Choroid plexus epithelial cell (primary cell): ENCODE measurements around the gene CCDC171.

Experiments used
- DNase-seq: peaks from one replicate; pipeline ENCODE4 v3.0.0-alpha.2; 2010; ENCODE audit warnings: low read depth
- H3K4me3 ChIP-seq: 2 replicates; pipeline ENCODE4 v1.5.1; 2011; ENCODE audit warnings: low read depth, mild to moderate bottlenecking, control low read depth, low read length, moderate library complexity
- TF ChIP-seq, protein P1 (sequence below): conservative IDR thresholded peaks from 2 replicates; pipeline ENCODE4 v1.5.1; 2011; ENCODE audit warnings: low read depth, mild to moderate bottlenecking, control low read depth, inconsistent platforms, low read length, moderate library complexity

The CCDC171 gene

DNA sequence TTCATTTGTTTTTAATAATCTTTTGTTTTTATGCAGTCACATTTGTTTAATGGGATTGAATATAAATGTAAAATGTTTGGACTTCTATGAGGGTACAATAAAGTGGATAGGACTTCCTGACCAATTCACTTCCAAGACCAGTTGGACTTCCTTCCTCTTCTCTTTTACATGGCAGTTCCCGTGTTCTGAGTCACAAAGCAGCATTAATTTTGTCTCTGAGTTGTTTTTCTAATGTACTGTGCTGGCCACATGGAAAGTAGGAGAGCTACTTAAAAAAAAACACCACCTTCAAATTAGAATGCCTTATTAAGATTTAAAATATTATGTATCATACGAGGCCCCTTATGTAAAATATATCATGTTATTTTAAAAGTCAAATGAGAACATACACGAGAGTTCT, 87.3 kb downstream of the CCDC171 start:
- no peak overlapping the region for H3K4me3 ChIP-seq
- TF ChIP-seq, protein P1, sequence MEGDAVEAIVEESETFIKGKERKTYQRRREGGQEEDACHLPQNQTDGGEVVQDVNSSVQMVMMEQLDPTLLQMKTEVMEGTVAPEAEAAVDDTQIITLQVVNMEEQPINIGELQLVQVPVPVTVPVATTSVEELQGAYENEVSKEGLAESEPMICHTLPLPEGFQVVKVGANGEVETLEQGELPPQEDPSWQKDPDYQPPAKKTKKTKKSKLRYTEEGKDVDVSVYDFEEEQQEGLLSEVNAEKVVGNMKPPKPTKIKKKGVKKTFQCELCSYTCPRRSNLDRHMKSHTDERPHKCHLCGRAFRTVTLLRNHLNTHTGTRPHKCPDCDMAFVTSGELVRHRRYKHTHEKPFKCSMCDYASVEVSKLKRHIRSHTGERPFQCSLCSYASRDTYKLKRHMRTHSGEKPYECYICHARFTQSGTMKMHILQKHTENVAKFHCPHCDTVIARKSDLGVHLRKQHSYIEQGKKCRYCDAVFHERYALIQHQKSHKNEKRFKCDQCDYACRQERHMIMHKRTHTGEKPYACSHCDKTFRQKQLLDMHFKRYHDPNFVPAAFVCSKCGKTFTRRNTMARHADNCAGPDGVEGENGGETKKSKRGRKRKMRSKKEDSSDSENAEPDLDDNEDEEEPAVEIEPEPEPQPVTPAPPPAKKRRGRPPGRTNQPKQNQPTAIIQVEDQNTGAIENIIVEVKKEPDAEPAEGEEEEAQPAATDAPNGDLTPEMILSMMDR, result no peak
- no peak for DNase-seq

DNA sequence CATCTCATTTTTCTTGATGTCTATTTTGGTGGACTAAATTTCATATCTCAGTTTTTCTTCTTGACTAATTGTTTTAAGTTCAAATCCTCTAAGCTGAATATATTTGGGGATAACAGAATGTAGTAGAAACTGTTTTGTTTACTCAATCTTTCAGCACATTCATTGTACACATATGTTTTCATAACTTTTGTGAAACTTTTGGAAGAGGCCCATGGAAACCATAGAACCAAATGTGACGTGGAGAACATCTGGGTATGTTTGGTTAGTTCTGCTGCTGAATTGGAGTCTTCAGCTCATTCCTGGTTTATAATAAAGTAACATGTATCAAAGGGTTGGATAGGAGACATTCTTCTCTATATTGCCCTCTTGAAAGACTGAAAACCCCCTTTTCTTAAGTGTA, 88.4 kb downstream of the CCDC171 start:
- TF ChIP-seq, protein P1, result no peak
- DNase-seq, result peak; percentile 13

DNA sequence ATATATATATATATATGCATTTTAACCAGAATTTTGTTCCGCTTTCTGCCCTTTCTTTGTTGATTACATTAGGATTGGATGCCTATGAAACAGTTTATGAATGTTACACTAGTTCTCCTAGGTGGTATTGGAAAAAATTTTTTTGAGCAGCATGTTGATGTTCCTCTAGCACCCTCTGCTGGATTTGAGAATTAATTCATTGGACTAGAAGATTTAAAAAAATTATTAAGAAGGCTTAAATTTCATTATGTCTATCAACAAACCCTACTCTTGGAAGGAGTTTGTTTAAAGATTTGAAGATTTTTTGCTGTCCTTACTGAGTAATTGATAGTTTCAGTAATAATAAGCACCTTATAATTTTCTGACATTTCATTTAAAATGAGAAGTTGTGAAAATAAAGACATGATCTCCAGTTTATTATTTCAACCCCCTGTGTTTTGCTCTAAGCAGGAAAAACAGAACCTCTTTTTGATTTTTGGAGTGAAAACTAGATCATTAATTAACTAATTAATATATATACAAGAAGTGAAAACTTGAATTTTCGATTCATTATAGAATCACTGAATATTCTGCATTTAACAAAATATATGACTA, 89.6 kb downstream of the CCDC171 start:
- H3K4me3 ChIP-seq, result no peak overlapping the region
- TF ChIP-seq, protein P1, result peak; percentile 64
- DNase-seq, result peak; percentile 77

More for the DNA sequence above, 88.4 kb downstream of the CCDC171 start:
- no peak overlapping the region for H3K4me3 ChIP-seq

DNA sequence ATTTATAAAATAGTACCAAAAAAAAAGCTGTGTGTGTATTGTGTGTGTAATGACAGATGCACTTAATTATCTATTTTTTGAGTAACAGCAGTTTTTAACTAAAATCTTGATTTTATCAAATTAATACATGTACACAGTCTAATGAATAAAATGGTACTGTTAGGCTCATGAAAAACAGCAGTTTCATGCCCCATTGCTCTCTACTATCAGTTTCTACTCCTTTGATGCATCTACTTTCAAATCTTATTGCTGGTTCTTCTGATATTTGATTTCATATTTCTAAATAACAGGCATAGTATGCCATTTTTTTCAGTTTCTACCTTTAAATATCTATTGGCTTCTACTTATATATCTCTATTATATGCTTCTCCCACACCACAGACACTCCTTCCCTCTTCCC, 117.4 kb downstream of the CCDC171 start:
- no peak overlapping the region for H3K4me3 ChIP-seq
- TF ChIP-seq, protein P1, result no peak
- no peak for DNase-seq

DNA sequence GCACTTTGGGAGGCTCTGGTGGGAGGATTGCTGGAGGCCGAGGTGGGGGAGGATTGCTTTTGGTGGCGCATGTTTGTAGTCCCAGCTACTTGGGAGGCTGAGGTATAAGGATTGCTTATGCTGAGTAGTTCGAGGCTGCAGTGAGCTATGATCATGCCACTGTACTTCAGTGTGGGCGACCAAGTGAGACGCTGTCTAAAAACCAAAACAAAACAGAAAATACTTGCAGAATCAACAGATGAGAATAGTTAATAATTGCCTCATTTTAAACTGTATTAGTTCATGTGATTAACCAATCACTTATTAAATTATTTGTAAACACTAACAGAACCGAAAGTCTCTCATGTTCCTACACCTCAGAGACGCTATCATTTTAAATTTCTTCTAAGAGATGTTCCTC, 118.1 kb downstream of the CCDC171 start:
- TF ChIP-seq, protein P1, result no peak
- DNase-seq, result no peak
- H3K4me3 ChIP-seq, result no peak overlapping the region

DNA sequence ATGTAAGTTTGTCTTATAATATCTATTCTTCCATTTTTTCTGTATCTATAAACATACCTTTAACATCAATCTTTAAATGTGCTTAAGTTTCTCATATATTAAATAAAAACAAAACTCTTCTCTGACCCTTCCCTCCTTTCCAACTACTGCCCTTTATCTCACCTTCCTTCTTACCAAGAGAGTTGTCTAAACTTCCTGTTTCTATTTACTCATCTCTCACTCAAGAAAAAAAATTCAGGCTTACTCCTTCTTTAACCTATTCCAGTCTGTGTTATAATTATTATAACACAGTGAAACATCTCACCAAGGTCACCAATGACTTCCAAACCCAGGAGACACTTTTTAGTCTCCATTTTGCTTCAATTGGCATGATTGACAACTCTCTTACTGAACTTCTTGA, 140.9 kb downstream of the CCDC171 start:
- H3K4me3 ChIP-seq, result no peak overlapping the region
- TF ChIP-seq, protein P1, result no peak
- DNase-seq, result no peak

DNA sequence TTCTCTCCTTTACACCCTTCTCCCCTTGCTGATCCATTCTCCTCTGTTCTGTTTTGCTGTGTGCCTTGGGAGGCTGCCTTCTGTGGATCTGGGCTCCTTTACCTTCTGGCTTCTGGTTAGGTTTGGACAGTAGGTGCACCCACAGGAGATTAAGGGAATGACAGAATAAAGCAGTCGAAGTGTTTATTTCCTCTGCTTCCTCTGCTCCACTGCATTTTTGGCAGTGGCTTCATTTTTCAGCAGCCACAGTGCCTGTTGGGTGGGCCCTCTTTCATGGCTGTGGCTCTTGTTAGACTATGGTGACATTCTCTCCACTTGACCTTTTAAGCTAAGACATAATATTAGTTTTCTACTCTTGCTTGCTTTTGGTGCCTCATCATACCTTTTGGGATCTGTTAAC, 144.1 kb downstream of the CCDC171 start:
- no peak overlapping the region for H3K4me3 ChIP-seq
- TF ChIP-seq, protein P1, result peak; percentile 25
- DNase-seq, result peak; percentile 38
